HG03196 (cell line): ENCODE data around the gene GLG1.

Source experiments
- ATAC-seq: cut with Tn5 transposase; IDR thresholded peaks from one replicate; pipeline ENCODE4 v1.9.1; 2021; ENCODE audit not compliant: unreplicated experiment

Gene GLG1

DNA sequence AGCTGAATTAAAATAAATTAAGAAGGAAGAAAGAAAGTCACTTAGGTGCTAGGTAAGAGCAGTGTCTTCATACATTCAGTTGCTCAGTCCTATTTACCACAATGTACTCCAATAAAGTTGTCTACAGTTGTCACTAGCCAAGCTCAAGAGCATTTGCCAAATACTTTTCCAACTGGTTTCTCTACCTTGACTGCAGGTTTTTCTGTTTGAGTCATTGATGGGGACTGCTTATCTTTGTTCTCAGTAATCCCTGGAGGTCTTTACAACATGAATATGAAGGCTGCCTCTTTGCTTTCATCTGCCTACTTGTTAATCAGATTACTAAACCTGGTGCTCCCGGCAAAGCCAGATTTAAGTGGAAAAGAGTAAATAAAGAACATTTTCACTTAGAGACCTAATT lies 121.0 kb downstream of the GLG1 start:
- ATAC-seq: no peak

- no peak for ATAC-seq
These were observed 126.5 kb downstream of the GLG1 start for GRCh38 chr16:74480150-74481029.

GRCh38 chr16:74477226-74477625 lies 129.7 kb downstream of the GLG1 start:
- no peak for ATAC-seq

DNA sequence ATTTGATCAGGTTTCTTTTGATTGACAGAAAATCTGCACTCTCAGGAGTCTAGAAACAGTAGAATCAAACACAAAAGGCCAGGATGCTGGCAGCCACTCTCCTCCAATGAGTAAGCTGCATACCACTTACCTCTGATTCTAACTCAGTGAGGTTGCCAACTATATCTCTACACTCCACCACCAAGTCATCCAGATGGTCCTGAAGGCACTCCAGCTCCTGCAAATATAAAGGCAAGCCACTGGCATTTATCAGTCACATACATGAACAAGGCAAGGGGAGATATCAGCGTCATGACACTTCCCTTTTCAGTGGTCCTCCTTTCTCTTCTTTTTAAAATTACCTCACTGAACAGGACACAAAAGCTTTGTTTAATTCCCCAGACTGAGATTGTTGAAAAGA lies 132.5 kb downstream of the GLG1 start:
- ATAC-seq: no peak

DNA sequence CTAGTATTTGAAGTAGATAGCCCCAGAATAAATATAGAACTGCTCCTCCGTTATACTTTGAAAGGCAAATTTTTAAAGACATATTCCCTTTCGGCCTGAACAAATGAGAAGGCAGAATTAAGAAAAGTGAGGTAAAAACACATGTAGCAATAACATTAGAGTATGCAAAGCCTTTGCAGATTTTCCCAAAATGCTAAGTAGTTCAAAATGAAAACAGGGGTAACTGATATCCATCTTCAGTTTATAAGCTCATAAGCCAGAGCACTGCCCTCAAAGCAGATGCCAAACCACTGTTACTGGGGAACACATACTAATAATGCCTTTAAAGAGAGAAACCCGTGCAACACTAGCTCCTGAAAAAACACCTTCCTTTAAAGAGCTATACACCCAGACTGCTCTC lies 134.4 kb downstream of the GLG1 start:
- ATAC-seq: no peak

GRCh38 chr16:74472010-74472409 lies 134.9 kb downstream of the GLG1 start:
- ATAC-seq: no peak

GRCh38 chr16:74469946-74470478 lies 136.9 kb downstream of the GLG1 start:
- no peak for ATAC-seq

DNA sequence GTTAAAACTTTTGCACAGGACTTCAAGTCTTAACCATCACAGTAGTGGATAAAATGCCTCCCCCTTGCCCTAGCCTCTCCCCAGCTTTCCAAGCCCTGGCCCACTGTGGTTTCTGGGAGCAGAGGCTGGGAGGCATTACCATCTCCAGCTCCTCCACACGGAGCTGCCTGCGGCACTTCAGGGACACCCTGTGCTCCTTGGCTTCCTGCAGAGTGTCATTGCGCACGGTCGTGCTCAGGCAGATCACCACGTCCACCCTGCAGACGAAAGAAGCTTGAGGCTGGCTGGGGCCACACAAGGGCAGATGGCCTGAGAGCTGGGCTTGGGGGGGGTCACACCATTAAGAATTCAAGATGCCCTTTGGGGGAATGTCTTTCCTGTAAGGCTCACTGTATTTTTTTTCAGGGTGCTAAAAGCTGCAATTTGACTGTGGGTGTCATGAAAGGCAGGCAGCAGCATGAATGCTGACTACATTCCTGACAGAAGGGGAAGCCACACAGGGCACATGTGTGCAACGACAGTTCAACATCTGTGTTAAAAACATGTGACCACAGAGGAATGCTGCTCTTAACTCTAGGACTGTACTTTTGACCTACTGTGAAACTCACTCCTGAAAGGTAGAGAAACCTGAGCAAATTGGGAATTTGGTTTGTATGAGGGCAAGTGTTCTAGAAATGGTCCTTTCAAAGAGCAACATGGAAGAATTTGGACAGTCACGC lies 137.9 kb downstream of the GLG1 start:
- ATAC-seq: no peak

DNA sequence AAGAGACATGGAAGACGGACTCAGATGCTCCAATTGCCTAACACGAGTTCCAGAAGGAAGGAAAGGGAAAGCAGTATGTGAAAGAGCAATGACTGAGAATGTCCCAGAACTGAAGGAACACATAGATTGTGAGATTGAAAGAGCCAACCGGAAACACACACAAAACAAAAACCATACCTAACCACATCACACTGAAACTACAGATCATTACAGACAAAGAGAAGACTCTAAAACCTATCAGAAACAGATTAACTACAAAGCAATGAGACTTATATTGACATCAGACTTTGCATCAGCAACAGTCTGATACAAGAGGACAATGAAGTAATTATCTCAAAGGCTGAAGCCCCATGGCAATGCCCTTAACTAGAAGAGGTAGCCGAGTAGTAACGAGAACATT lies 140.0 kb downstream of the GLG1 start:
- ATAC-seq: no peak

- no peak for ATAC-seq
These were observed 140.8 kb downstream of the GLG1 start for GRCh38 chr16:74465851-74466685.

- ATAC-seq: no peak
These were observed 141.6 kb downstream of the GLG1 start for GRCh38 chr16:74465281-74465680.

- ATAC-seq: no peak
These were observed 143.0 kb downstream of the GLG1 start for GRCh38 chr16:74463888-74464287.

GRCh38 chr16:74462361-74462760 lies 144.6 kb downstream of the GLG1 start:
- no peak for ATAC-seq

GRCh38 chr16:74461826-74462225 lies 145.1 kb downstream of the GLG1 start:
- ATAC-seq: no peak

- ATAC-seq: no peak
These were observed 146.4 kb downstream of the GLG1 start for GRCh38 chr16:74460542-74460941.

GRCh38 chr16:74456290-74456625 lies 150.7 kb downstream of the GLG1 start:
- no peak for ATAC-seq

DNA sequence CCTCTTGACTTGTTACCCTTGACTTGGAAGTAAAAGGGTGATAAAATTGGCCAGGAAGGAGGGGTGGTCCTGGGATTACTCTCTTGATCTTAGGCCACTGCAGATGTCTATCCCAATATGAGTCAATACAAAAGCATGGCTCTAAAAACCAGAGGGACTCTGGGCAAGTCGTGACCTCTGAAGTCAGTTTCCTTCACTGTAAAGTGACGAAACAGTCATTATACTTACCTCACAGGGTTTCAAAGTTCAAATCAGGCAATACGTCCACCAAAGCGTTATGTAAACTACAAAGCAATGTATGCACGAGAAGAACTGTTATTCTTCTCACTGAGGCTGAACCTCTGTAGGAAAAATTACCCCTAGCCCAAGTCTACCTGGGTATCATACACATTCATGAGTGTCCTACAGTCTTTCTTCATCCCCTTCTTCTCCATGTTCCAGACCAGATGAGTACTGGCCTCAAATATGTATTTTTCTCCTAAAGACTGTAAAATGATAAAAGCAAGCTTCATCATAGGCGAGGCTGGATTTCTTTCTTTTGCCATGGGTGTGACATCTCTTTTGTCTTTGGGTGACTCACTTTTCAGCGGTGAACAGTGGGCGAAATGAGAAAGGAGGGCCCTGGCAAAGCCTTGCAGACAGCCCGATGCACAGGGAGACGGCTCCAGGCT lies 151.2 kb downstream of the GLG1 start:
- no peak for ATAC-seq

DNA sequence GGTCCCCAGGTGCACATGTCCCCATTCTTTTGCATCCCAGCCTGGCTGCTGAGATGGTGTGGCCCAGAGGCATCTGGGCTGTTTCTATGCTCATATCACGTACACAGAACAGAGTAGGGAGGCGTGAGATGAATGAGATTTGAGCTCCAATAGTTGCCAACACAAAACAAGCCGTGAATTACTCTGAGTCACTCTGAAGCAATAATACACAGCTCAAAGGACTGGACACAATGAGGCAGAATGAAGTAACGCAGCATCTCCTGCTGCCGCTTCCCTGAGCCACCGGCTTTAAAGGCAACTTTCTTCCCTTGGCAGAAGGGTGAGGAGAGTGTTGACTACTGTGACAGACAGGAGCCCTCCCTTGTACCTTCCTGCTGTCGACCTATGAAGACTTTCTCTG lies 151.7 kb downstream of the GLG1 start:
- no peak for ATAC-seq

- ATAC-seq: no peak
These were observed 154.8 kb downstream of the GLG1 start for GRCh38 chr16:74451951-74452758.
